HepG2 (cell line): ENCODE results near the gene HMCN2.

Experiments used
- MNT ChIP-seq: fragments of 450-650 bp; IDR thresholded peaks from 2 replicates; pipeline ENCODE4 v1.6.1; 2016
- ZNF678 ChIP-seq: sonication (generic); formaldehyde crosslinking; IDR thresholded peaks from 2 replicates; pipeline ENCODE4 v1.4.0; 2020; ENCODE audit warnings: mild to moderate bottlenecking, missing genetic modification reagents

GRCh38 chr9:130479587-130479986 is 214.0 kb downstream of the HMCN2 start:
- TF ChIP-seq ZNF678 (no peak), MNT (no peak)
